Fibroblast of pulmonary artery (primary cell): Measurements from ENCODE around the gene NFKB2.

Source experiments
- DNase-seq: peaks from one replicate; pipeline ENCODE4 v3.0.0-alpha.2; 2010; ENCODE audit warnings: low read depth
- H3K4me3 ChIP-seq: replicated peaks from 2 replicates; pipeline ENCODE4 v1.5.1; 2011; ENCODE audit warnings: low read depth, mild to moderate bottlenecking, control low read depth, low read length, moderate library complexity
- TF ChIP-seq, protein P1 (sequence below): IDR thresholded peaks from 2 replicates; pipeline ENCODE4 v1.5.1; 2011; ENCODE audit warnings: mild to moderate bottlenecking, control low read depth, low read length, inconsistent platforms; ENCODE audit errors: missing control alignments

NFKB2 gene

DNA sequence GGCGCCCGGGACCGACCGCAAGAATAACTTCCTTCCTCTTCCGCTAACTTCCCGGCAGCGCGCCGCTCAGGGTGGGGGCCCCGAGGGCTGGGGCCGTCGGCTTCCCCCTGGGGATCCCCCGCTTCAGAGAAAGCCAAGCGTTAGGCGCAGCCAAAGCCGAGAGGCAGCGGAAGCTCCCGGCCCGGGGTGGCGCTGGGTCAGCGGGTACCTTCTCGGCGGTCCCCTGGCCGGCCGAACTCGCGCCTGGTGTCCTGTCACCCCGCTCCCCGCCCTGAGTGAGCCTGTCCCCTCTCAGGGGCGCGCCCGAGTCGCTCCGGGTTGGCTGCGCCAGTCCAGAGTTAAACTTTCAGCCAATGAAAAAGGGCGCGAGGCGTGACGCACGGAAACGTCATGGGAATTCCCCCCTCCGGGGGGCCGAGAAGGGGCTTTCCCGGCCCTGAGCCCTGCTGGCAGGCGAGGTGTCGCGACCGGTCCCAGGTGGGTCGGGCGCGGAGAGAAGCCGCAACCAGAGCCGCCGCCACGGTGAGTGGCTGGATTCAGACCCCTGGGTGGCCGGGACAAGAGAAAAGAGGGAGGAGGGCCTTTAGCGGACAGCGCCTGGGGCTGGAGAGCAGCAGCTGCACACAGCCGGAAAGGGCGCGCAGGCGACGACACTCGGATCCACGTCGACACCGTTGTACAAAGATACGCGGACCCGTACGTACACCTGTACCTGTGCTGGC, 1.3 kb upstream of the NFKB2 start:
- TF ChIP-seq, protein P1, sequence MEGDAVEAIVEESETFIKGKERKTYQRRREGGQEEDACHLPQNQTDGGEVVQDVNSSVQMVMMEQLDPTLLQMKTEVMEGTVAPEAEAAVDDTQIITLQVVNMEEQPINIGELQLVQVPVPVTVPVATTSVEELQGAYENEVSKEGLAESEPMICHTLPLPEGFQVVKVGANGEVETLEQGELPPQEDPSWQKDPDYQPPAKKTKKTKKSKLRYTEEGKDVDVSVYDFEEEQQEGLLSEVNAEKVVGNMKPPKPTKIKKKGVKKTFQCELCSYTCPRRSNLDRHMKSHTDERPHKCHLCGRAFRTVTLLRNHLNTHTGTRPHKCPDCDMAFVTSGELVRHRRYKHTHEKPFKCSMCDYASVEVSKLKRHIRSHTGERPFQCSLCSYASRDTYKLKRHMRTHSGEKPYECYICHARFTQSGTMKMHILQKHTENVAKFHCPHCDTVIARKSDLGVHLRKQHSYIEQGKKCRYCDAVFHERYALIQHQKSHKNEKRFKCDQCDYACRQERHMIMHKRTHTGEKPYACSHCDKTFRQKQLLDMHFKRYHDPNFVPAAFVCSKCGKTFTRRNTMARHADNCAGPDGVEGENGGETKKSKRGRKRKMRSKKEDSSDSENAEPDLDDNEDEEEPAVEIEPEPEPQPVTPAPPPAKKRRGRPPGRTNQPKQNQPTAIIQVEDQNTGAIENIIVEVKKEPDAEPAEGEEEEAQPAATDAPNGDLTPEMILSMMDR, result no peak
- peak overlapping the region; percentile 75 for H3K4me3 ChIP-seq

GRCh38 chr10:102394801-102395399, 605 bp upstream of the NFKB2 start:
- TF ChIP-seq, protein P1, result no peak

More for the DNA sequence above, 1.3 kb upstream of the NFKB2 start:
- peak; percentile 95 for DNase-seq

GRCh38 chr10:102396317-102396650, 779 bp downstream of the NFKB2 start:
- DNase-seq, result no peak
- TF ChIP-seq, protein P1, result no peak
- H3K4me3 ChIP-seq, result peak overlapping the region; percentile 75

More at GRCh38 chr10:102394801-102395399, 605 bp upstream of the NFKB2 start:
- H3K4me3 ChIP-seq, result peak overlapping the region; percentile 75
- DNase-seq, result peak; percentile 54

DNA sequence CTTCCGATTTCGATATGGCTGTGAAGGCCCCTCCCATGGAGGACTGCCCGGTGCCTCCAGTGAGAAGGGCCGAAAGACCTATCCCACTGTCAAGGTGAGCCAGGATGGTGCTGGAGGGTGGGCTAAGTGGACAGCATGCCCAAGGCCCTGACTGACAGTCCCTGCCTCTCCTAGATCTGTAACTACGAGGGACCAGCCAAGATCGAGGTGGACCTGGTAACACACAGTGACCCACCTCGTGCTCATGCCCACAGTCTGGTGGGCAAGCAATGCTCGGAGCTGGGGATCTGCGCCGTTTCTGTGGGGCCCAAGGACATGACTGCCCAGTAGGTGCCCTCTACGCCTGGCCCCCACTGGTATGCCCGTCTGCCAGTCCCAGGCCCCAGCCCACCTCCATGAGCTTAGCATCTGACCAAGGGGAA, 1.2 kb downstream of the NFKB2 start:
- TF ChIP-seq, protein P1, result no peak
- no peak for DNase-seq
- H3K4me3 ChIP-seq, result peak overlapping the region; percentile 75

GRCh38 chr10:102397222-102398171, 2.0 kb downstream of the NFKB2 start:
- TF ChIP-seq, protein P1, result no peak
- no peak for DNase-seq
- no peak overlapping the region for H3K4me3 ChIP-seq

- TF ChIP-seq, protein P1, result no peak
- H3K4me3 ChIP-seq, result no peak overlapping the region
- no peak for DNase-seq
Measured at GRCh38 chr10:102398172-102399020, 2.9 kb downstream of the NFKB2 start.
